HG02938 (cell line): ENCODE results near the gene WLS.

Experiments used
- ATAC-seq: cut with Tn5 transposase; IDR thresholded peaks from one replicate; pipeline ENCODE4 v1.9.1; 2021; ENCODE audit warnings: mild to moderate bottlenecking, moderate library complexity; ENCODE audit not compliant: unreplicated experiment

The WLS gene

DNA sequence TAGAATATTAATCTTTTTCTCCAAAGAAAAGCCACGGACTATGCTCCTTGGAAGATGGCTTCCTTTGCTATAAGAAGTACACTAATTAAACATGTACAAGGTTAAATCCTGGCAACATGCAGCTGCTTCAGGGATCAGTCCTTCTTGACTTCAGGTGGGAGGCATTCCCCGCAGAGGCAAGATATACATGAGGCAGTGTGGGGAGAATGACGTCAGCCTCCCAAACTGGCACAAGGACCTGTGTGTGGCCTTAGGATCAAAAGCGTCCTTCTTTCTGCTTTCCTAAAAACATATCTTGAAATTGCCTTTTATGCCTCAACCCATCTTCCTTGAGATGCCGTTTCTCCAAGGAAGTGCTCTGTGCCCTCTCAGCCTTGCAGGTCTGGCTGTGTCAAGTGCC lies 90.3 kb downstream of the WLS start:
- no peak for ATAC-seq

DNA sequence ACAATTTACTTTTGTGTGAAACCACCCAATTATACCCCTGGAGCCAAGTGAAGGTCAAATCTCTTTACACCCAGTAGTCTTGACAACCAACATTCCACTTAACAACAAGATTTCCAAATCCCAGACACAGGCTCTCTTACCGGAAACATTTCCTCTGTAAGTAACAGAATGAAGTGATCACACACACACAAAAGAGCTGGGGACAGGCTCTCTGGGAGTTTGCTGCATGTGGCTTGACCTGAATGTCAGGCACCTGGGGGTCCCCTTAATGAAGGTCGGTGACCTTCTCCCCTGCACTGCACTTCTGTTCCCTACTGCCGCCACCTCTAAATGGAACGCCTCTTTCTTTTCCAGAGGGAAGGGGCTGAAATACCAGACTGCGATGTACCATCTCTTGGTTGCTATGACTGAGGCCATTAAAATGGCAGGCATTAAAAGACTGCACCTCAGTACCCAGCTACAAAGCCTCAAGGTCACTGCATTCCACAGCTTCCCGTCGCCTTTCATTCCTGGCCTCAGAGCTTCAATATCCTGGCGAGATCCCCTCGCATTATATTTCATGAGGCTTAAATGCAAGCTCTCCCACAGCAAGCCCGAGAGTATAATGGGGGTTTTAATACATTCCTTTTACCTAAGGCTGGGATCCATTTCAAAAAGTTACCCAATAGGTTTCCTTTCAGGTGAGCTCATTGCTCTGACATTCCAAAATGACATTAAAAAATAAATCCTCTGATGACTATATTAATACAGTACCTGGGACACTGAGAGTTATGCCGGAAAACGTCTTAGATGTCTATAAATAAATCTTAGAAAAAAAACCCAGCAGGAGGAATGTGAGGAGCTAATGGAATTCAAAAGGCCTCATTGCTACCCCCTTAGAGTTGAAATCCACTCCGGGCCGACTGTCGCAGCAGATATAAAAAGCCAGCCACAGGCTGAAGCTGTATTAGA lies 91.0 kb downstream of the WLS start:
- ATAC-seq, result no peak

DNA sequence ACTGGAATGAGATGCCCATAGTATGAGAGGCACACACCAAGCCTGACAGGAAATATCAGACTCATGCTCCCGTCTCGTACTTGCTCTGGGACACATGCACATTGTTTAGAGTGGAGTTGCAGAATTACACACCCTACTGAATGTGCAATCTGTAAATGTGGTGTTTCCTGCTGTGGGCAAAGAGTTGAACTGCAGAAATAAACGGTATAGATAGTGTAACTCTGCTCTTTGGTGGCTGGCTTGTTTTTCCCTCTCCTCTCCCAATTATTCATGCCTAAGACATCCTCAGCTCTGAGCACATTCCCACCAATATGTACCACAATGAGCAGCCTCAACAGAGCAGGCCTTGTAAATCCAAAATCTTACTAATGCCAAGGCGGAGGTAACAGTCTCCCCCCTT lies 91.8 kb downstream of the WLS start:
- no peak for ATAC-seq

DNA sequence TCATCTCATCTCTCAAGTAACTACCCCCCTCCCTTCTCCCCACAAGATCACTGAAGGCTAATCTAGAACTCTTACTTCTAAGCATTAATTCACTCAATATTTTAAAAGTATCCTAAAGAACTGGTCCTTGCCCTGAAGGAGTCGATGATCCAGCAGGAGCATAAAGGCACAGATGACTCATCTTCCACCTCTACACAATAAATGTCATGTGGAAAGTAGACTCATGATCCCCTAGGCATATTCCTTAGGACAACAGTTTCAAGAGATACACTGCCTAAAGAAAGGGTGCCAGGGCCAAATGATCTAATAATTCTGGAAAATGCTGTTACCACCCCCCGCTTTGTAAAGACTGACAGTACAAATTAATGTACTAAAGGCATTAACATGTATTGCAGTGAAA lies 96.1 kb downstream of the WLS start:
- ATAC-seq, result no peak

DNA sequence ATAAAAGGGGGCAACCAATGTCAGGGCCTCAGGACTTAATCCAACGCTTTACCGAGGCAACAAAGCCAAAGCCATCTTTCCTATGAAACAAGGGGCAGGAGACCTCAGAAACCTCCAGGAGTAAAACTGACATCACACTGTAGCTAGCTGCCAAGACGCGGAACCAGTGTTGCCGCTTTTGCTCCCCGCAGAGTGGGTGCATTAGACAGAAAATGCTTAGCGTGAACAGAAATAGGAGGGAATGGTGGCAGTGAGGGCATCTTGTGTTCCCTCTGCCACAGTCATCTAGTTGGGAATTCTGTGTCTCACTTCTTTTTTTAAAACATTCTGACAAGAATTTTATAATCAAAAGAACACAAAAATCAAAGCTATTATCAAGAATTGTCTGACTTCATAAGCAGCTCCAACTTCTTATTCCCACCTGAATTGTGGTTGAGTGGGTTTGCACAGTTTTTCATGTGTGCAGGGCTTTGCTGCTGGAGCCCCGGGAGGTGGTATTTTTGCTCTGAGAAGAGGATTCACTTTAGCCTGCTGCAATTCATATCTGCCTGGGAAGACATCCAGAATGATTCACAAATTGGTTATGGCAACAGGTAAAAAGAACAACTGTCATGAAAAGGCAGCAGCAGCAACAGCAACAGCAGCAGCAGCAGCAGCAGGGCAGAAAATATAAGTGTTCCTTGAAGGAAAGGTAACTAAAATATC lies 99.7 kb downstream of the WLS start:
- no peak for ATAC-seq

DNA sequence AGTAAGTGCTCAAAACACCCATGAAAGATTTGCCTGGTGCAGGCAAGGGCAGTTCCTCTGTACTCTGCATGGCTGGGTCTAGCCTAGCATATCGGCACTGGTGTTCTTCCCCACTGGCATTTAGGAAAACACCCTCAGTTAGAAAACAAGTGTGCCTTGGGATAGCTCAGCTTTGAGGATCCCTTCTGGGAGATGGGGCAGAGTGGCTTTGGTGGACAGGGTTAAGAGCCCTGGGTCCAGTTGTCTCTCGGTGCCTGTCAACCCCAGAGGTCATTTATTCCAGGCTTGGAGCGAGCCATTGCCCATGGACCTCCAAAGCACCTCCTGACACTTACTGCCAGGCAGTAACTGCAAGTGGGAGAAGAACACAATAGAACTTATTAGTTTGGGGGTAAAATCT lies 101.1 kb downstream of the WLS start:
- ATAC-seq, result no peak

DNA sequence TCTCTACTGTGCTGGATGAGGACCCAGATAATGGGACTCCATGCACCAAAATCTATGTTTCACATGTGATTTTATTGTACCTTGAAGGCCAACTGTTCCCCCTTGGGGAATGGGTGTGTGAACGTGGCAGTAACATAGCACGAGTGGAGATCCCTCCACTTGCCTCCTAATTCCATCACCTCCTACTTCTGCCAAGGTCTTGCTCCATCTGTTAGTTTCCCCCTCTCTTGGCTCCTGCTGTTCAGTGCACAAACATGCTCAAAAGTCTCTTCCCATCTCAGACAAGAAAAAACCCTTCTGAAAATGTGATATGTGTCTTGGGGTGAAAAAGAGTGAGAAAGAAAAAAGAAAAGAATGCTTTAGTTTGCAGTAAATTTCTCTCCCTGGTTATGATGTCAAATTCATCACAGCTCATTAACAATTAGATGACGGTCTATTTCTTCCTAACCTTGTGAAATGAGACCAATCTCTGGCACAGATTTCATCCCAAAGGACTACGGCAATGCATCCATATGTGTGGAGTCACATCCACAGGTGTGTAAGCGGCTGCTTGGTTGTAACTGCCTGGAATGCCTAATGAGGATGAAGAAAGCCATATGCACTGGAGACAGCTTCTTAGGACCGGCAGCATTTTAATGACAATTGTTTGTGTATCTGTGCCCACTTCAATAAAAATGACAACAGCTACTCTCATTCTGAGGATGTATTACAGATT lies 102.6 kb downstream of the WLS start:
- ATAC-seq, result no peak

DNA sequence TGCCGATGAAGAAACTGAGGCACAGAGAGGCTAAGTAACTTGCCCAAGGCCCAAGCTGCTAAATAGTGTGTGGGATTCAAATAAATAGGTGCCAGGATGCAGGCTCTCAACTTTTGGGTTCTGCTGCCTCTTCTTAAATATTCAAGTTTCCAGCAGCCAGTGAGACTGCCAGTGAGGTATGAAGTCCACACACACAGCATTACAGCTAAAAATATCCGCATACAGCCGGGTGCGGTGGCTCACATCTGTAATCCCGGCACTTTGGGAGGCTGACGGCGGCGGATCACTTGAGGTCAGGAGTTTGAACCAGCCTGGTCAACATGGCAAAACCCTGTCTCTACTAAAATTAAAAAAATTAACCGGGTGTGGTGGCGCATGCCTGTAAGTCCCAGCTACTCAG lies 103.5 kb downstream of the WLS start:
- no peak for ATAC-seq

DNA sequence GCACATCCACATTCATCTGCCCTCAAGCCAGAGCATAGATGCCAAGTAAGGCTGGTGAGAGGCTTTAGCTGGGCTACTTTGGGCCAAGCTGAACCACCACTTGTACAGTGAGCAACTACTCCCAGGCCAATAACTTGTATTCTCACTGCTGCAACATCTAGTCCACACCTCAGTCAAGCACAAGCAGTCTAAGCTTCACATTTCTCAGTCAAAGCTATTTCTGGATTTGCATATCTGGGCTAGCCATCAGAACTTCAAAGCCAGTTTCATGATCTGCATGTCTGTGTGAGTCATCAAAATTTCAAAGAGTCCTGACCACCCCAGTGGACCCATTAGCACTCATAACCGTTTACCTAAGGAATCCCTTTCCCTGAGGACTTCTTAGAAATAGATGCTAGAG lies 104.2 kb downstream of the WLS start:
- peak; percentile 47 for ATAC-seq

DNA sequence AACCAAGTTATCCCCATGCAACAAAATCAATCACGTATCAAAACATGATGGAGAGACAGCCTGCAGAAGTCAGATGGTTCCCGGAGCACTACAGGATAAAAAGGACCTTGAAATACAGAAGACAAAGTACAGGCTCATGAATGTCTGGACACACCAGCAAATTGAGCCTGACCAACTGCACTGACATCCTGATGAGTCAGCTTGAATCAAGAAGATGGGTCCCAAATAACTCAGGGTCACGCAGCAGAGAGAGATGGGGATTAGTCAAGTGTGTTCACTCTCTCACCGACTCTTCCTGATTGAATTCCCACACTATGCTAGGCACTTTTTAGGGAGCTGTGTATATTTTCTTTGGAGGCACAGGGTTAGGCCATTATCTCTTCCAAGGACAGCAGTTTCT lies 110.8 kb downstream of the WLS start:
- no peak for ATAC-seq

DNA sequence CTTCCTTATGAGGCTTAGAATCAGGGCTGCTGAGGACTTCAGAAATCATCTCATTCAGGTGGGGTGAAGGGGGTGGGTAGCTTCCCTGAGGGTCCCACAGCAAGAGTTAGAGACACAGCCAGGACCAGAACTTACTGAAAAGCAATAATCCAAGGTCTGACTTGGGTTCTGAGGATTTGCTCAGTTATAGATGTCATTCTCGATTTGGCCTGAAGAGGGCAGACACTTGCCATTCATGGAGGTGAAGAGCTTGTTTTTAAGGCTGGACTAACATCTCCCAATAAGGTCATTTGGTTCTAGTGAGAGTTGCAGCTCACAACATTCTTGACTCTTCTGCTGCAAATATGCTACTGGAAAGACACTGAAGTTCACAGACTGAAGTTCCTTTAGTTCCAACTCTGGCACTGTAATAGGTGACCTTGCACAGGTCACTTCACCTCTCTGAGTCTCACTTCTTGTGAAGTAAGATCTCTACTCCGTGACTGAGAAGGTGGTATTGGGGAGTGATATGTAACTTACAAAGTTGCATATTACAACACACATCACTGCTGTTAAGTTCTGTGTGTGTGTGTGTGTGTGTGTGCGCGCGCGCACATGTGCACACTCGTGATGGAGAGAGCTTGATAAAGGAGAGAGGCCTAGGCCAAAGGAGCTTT lies 112.1 kb downstream of the WLS start:
- ATAC-seq, result peak; percentile 65

DNA sequence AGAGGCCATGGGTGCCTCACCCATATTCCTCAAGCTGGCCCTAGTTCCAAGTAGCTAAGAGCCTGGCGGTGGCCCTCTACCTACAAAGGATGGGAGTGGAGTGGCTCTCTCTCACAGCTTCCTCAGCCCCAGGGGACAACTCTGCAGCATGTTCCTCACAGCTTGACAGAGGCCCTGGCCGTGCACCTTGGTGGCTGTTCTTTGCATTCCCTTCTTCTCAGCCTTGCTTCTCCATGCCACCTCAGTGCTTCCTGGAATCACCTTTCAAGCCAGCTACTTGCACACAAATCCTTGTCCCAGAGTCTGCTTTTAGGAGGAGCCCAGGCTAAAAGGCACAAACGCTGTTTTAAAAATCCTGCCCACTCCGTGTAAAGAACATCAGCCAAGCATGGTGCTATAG lies 112.9 kb downstream of the WLS start:
- ATAC-seq, result no peak

DNA sequence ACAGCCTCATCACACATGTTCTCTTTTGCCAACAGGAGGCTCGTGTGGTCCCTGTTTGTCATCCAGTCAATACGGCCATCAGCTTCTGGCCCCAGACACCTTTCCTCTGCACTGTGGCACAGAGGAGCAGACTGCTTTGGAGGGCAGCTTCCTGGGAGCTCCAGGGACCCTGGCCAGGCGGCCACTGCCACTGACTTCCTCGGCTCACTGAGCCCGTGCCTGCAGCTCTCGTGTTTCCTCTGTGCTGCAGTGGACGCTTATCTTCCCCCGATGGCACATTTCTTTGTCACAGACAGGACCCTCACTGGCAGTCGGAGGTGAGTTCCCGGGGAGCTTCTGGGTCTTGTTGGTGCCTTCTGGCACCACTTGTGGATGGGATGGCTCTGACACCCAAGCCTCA lies 114.9 kb downstream of the WLS start:
- ATAC-seq, result no peak

DNA sequence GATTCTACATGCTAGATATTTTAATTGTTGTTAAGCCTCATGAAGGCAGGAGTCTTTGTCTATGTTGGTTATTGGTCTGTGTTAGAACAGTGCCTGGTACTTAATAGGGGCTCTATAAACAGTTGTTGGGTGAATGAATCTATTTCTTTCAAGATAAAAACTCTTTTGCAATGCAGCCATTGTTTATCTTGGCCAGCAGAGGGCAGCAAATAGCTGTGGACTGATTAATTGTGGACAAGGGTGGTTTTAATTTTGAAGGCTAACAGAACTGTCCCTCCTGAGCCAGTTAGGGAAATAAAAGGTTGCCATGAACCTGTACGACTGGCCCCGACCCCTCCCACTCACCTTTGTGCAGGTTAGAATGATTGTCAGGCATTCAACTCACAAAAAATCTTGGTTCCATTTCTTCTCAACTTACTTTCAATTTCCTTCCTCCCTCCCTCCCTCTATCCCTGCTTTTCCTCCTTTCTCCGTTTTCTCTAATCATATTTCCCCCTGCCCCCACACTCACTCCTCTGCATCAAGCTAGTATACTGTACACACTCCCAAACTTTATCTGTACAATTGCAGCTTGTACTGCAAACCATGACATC lies 115.6 kb downstream of the WLS start:
- no peak for ATAC-seq

DNA sequence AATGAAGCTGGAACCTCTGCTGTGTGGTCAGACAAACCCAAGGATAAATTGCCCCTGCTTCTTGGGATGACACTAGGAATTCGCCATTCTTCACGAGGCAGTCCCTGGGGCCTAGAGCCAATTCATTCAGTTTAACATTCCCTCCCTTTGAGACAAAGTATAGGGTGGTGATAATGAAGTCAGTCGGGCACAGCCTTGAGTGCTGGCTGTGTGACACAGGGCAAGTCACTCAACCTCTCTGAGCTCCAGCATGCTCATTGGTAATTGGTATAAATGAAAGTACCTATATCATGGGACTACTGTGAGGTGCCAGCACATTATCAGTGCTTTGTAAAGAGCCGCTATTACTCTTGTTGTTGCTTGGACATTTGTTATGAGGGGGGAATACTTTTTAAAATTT lies 117.0 kb downstream of the WLS start:
- no peak for ATAC-seq

DNA sequence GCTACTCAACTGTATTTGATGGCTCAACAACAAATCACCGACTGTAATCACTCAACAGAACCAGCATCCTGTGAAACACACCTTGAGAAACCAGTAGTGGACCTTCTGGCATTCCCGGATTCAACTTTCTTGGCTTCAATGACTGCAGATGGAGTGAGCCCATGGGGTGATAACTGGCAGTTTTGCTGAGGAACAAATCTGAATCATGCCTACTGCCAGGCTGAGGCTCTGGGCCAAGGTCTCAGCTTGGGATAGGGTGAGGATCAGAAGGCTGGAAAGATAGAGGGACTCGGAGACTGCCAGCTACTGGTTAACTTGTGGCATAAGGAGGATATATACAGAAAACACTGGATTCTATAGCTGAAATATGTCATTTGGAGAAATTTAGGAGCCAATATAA lies 118.4 kb downstream of the WLS start:
- ATAC-seq, result no peak

DNA sequence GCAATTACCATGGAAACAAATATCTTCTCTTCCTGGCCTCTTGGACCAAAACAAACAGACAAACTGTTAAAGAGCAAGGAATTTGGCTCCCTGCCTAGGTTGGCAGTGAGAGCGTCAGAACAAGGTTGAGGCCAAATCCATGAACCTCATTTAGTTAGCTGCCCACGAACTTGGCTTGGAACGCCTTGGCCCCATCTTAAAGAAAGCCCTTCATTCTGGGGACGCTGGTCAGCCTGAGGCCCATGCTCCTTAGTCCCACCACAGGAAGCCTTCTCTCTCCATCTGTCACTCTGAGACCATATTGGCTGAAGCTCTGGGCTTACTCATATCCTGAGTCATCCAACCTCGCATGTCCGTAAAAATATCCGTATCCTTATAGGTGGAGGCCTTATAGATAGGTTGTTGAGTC lies 119.5 kb downstream of the WLS start:
- ATAC-seq, result no peak

DNA sequence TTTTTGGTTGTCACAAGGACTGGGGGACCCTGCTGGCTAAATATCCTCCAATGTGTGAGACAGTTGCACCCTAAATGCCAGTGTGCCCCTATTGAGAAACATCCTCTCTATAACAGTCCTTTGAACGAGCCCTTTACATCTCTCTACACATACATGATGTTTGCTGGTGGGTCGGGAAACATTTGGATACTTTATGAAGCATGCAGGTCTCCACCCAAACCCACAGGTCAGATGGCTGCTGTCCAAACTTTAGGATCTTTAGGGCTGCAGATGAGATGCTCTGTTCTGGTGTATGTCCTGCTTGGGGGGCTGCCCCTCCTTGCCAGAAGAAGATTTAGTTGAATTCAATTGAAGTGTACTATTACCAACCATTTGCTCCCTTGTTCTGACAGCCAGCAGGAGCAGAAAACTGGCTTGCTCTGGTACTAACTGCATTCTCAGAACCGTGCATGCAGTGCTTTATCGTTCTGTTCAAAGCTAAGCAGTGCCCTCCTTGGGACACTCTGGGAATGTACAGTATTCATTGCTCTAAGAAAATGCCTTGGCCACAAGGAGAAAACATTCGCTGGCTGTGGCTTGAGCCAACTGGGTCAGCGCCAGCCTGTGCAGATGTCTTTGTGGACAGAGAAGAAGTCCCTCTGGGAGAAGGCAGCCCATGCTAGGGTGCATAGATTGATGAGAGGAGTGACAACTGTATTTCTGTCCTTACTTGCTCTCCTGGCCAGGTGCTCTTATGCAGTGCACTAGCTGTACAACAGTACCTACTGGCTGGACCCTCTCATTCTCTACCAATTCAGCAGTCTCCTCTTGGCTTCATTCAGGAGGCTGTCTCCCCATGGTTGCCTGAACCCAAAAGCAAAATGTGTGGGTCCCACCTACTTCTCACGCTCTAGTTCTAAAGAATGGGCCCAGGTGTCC lies 120.5 kb downstream of the WLS start:
- ATAC-seq, result no peak

DNA sequence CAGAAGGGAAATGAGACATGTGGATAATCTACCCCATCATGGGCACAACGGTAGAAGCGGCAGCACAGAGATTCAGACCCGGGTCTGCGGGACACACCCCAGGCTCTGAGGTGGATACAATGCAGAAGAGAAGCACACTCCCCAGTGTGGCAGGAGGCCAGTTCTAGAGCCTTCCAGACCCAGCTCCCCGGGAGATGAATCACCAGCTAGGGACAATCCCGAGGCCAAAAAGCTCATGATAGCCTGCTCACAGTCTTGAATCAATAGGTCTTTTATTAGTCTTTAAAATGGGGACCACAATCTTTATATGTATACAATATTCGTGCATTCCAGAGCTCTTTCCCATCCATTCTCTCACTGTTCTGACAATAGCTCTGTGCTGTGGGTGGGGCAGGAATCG lies 124.6 kb downstream of the WLS start:
- no peak for ATAC-seq
